GM18502 (cell line): ENCODE results near the gene ZNF575.
"Not testable (repeated sequence)": the region's sequence is repeated elsewhere in the genome, so short reads cannot be mapped to it uniquely, and the experiment has no call there.

Experiments used
- ATAC-seq: cut with Tn5 transposase; IDR thresholded peaks from one replicate; pipeline ENCODE4 v1.9.1; 2021; ENCODE audit warnings: mild to moderate bottlenecking; ENCODE audit not compliant: unreplicated experiment, poor library complexity

ZNF575 gene

GRCh38 chr19:43540381-43540780, 7.4 kb downstream of the ZNF575 start:
- no peak for ATAC-seq

- no peak for ATAC-seq
These were observed 9.1 kb downstream of the ZNF575 start for GRCh38 chr19:43541920-43542650.

- ATAC-seq = no peak
These were observed 11.1 kb downstream of the ZNF575 start for GRCh38 chr19:43544077-43544476.

- no peak for ATAC-seq
These were observed 12.3 kb downstream of the ZNF575 start for GRCh38 chr19:43545276-43545675.

- no peak for ATAC-seq
These were observed 13.0 kb downstream of the ZNF575 start for GRCh38 chr19:43545981-43546380.

GRCh38 chr19:43546581-43546980, 13.6 kb downstream of the ZNF575 start:
- no peak for ATAC-seq

GRCh38 chr19:43547926-43548325, 14.9 kb downstream of the ZNF575 start:
- ATAC-seq = not testable (repeated sequence)

GRCh38 chr19:43548706-43549105, 15.7 kb downstream of the ZNF575 start:
- ATAC-seq = no peak

GRCh38 chr19:43551399-43552197, 18.6 kb downstream of the ZNF575 start:
- no peak for ATAC-seq

GRCh38 chr19:43552198-43552450, 19.1 kb downstream of the ZNF575 start:
- no peak for ATAC-seq

GRCh38 chr19:43552616-43553015, 19.6 kb downstream of the ZNF575 start:
- ATAC-seq = no peak

- no peak for ATAC-seq
These were observed 20.7 kb downstream of the ZNF575 start for GRCh38 chr19:43553656-43554055.

- ATAC-seq = no peak
These were observed 21.4 kb downstream of the ZNF575 start for GRCh38 chr19:43554317-43554895.

GRCh38 chr19:43555185-43555770, 22.3 kb downstream of the ZNF575 start:
- ATAC-seq = no peak

- ATAC-seq = no peak
These were observed 27.7 kb downstream of the ZNF575 start for GRCh38 chr19:43560687-43561086.

GRCh38 chr19:43561139-43561970, 28.4 kb downstream of the ZNF575 start:
- ATAC-seq = no peak

- no peak for ATAC-seq
These were observed 29.3 kb downstream of the ZNF575 start for GRCh38 chr19:43562226-43562697.

- ATAC-seq = peak; percentile 84
These were observed 29.8 kb downstream of the ZNF575 start for GRCh38 chr19:43562698-43563241.

GRCh38 chr19:43563816-43564457, 30.9 kb downstream of the ZNF575 start:
- ATAC-seq = no peak
